A673 (cell line): Measurements from ENCODE around the gene ZBTB37.

Source experiments
- CTCF ChIP-seq: fragments of 300-800, 200-600 bp; sonication (generic); conservative IDR thresholded peaks from 2 replicates; pipeline ENCODE4 v1.5.1; 2017; ENCODE audit warnings: low read depth, mild to moderate bottlenecking, antibody characterized with exemption, low read length, moderate library complexity, mixed read lengths
- EZH2 ChIP-seq: fragments of 200-600 bp; sonication (generic); IDR thresholded peaks from 2 replicates; pipeline ENCODE4 v1.6.1; 2017; ENCODE audit warnings: borderline replicate concordance, low read depth, mild to moderate bottlenecking, mixed read lengths, antibody characterized with exemption, low read length; ENCODE audit not compliant: poor library complexity, severe bottlenecking

DNA sequence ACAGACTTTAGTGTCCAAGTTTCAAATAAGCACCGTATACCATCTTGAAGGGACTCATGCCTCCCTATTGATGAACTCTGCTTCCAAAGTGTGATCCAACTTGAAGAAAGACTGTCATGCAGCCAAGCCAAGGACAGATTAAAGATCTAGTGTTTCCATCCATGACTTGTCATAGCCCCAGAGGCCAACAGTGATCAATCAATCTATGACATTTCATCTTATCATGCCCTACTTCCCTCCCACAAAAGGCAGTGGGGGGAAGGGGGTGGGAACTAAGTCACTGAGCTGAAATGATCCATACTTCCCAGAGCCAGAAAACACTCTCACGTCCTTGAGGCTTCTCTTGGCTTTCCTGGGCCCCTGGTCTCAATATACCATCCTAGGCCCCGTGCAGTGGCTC, 44.9 kb downstream of the ZBTB37 start:
- TF ChIP-seq CTCF = no peak
- TF ChIP-seq EZH2 = no peak
